Measurements from ENCODE around the gene PPIL3. TPM values are rescaled to one million over a fixed set of nuclear protein-coding genes. Genes with fewer than 3 reads are reported as not detected.
"Not testable (repeated sequence)": the region's sequence is repeated elsewhere in the genome, so short reads cannot be mapped to it uniquely, and the experiment has no call there.

The PPIL3 gene
- total RNA-seq, 2 experiments from 2014 or later, result 52.6 to 53.0 TPM

- POLR2A ChIA-PET; H3K27me3 Mint-ChIP-seq; ATAC-seq; H3K9me3 Mint-ChIP-seq (ENCODE audit: low read depth); intact Hi-C loops (cut with DNase I, micrococcal nuclease); H3K27ac Mint-ChIP-seq; DNase-seq; CTCF ChIA-PET; H3K4me3 Mint-ChIP-seq: not testable (repeated sequence)
- Mint-ChIP-seq H3K36me3 (ENCODE audit: low read depth) (peaks cover 50% of the 10 kb centered on the region), H3K4me1 (peaks cover 14% of the 10 kb centered on the region)
Measured at GRCh38 chr2:200881715-200882249, 7.1 kb downstream of the PPIL3 start.

- H3K27ac Mint-ChIP-seq, result no peak overlapping the region
Measured at GRCh38 chr2:200878289-200878880, 10.5 kb downstream of the PPIL3 start.

GRCh38 chr2:200877443-200877842 lies 11.4 kb downstream of the PPIL3 start:
- Mint-ChIP-seq H3K9me3 (ENCODE audit: low read depth) (no peaks in the 10 kb centered on the region), H3K4me1 (peaks cover 7% of the 10 kb centered on the region), H3K27me3 (no peaks in the 10 kb centered on the region), H3K36me3 (ENCODE audit: low read depth) (peaks cover 52% of the 10 kb centered on the region), H3K4me3 (no peak overlapping the region), H3K27ac (no peak overlapping the region)
- DNase-seq, result no peak
- intact Hi-C loops (cut with DNase I, micrococcal nuclease), result no loop called here
- ATAC-seq, result no peak
- ChIA-PET CTCF (interaction anchor here (0.9 to 1.3 kb wide), 2 partner anchors 9 to 282 kb away, joined by 3 to 6 read pairs; no protein-coding TSS in a partner anchor), POLR2A (interaction anchor here (0.6 to 0.7 kb wide), 2 partner anchors 13 to 32 kb away, joined by 3 to 4 read pairs; partner anchors contain the start of gene CLK1)

More at GRCh38 chr2:200878289-200878880, 10.5 kb downstream of the PPIL3 start:
- Mint-ChIP-seq H3K27me3 (no peaks in the 10 kb centered on the region), H3K36me3 (ENCODE audit: low read depth) (peaks cover 54% of the 10 kb centered on the region), H3K4me1 (peaks cover 7% of the 10 kb centered on the region), H3K9me3 (ENCODE audit: low read depth) (no peaks in the 10 kb centered on the region), H3K4me3 (no peak overlapping the region)
- intact Hi-C loops (cut with DNase I, micrococcal nuclease), result no loop called here
- ATAC-seq, result no peak
- no peak for DNase-seq
- POLR2A ChIA-PET, result interaction anchor here (0.6 to 0.7 kb wide), 2 partner anchors 14 to 31 kb away, joined by 3 to 4 read pairs; partner anchors contain the start of gene CLK1
- CTCF ChIA-PET, result interaction anchor here (0.7 to 1.3 kb wide), 4 partner anchors 9 to 281 kb away, joined by 3 to 6 read pairs (median 3); no protein-coding TSS in a partner anchor

GRCh38 chr2:200873560-200873959 lies 15.3 kb downstream of the PPIL3 start:
- ChIA-PET CTCF (interaction anchor here (0.6 kb wide), 1 partner anchor 56 kb away, joined by 4 read pairs; no protein-coding TSS in a partner anchor), POLR2A (no interaction called here)
- no peak overlapping the region for H3K4me3 Mint-ChIP-seq
- intact Hi-C loops (cut with DNase I, micrococcal nuclease), result no loop called here
- DNase-seq (no peak), ATAC-seq (no peak)
- no peaks in the 10 kb centered on the region for H3K27me3 Mint-ChIP-seq
- H3K36me3 Mint-ChIP-seq (ENCODE audit: low read depth), result peaks cover 33% of the 10 kb centered on the region
- H3K9me3 Mint-ChIP-seq (ENCODE audit: low read depth), result no peaks in the 10 kb centered on the region
- H3K27ac Mint-ChIP-seq, result no peak overlapping the region
- H3K4me1 Mint-ChIP-seq, result peaks cover 4% of the 10 kb centered on the region

- no peak for ATAC-seq
- Mint-ChIP-seq H3K4me1 (peaks cover 4% of the 10 kb centered on the region), H3K4me3 (no peak overlapping the region), H3K27me3 (no peaks in the 10 kb centered on the region), H3K27ac (peak overlapping the region; percentile 42), H3K9me3 (ENCODE audit: low read depth) (no peaks in the 10 kb centered on the region), H3K36me3 (ENCODE audit: low read depth) (peaks cover 33% of the 10 kb centered on the region)
- ChIA-PET POLR2A (no interaction called here), CTCF (no interaction called here)
- no peak for DNase-seq
- intact Hi-C loops (cut with DNase I, micrococcal nuclease), result no loop called here
Measured at GRCh38 chr2:200871151-200871550, 17.7 kb downstream of the PPIL3 start.

- Mint-ChIP-seq H3K27ac (no peak overlapping the region), H3K9me3 (ENCODE audit: low read depth) (no peaks in the 10 kb centered on the region), H3K27me3 (no peaks in the 10 kb centered on the region), H3K4me1 (peaks cover 10% of the 10 kb centered on the region), H3K36me3 (ENCODE audit: low read depth) (peaks cover 25% of the 10 kb centered on the region), H3K4me3 (no peak overlapping the region)
- ChIA-PET POLR2A (interaction anchor here (0.6 kb wide), 1 partner anchor 263 kb away, joined by 3 read pairs; no protein-coding TSS in a partner anchor), CTCF (interaction anchor here (0.6 to 2.2 kb wide), 4 partner anchors 9 to 669 kb away, joined by 3 to 6 read pairs (median 4); no protein-coding TSS in a partner anchor)
- intact Hi-C loops (cut with DNase I, micrococcal nuclease), result loop anchor here in 1 of 2 experiments (10.0 kb wide), 1 partner anchor 914 kb away; the partner anchor contains the start of genes MAIP1 and TYW5
- DNase-seq, result no peak
- no peak for ATAC-seq
Measured at GRCh38 chr2:200869014-200869413, 19.9 kb downstream of the PPIL3 start.

- Mint-ChIP-seq H3K27me3 (no peaks in the 10 kb centered on the region), H3K9me3 (ENCODE audit: low read depth) (no peaks in the 10 kb centered on the region), H3K27ac (peak within 1 kb of the TSS; percentile 99), H3K4me1 (peaks cover 26% of the 10 kb centered on the region), H3K4me3 (peak within 1 kb of the TSS; percentile 87), H3K36me3 (ENCODE audit: low read depth) (peaks cover 53% of the 10 kb centered on the region)
- ATAC-seq (peak; percentile 77), DNase-seq (peak; percentile 98)
- ChIA-PET POLR2A (interaction anchor here (0.5 to 3.0 kb wide), 20 partner anchors 13 to 397 kb away, joined by 3 to 49 read pairs (median 4); partner anchors contain the start of genes NIF3L1, PPIL3 and SGO2), CTCF (interaction anchor here (0.5 to 2.0 kb wide), 13 partner anchors 17 to 338 kb away, joined by 3 to 11 read pairs (median 3); partner anchors contain the start of genes CASP10, NIF3L1, PPIL3 and SGO2)
- intact Hi-C loops (cut with DNase I, micrococcal nuclease), result loop anchor here (1.0 to 10.0 kb wide), 11 partner anchors 25 to 1403 kb away; partner anchors contain the start of genes BZW1 (in 2 of the 2), NIF3L1 (in 2 of the 2), PPIL3 (in 2 of the 2) and CASP10 (in 1 of the 2)
Measured at GRCh38 chr2:200864176-200865034, 24.5 kb downstream of the PPIL3 start, which contains the start of gene CLK1. CLK1 (minus strand) TSS chr2:200864658; CDS start chr2:200861862, 2,796 bp downstream.

GRCh38 chr2:200863782-200864175 lies 25.1 kb downstream of the PPIL3 start:
- Mint-ChIP-seq H3K36me3 (ENCODE audit: low read depth) (peaks cover 59% of the 10 kb centered on the region), H3K4me1 (peaks cover 32% of the 10 kb centered on the region), H3K9me3 (ENCODE audit: low read depth) (no peaks in the 10 kb centered on the region), H3K27ac (peak overlapping the region; percentile 99), H3K27me3 (no peaks in the 10 kb centered on the region), H3K4me3 (peak overlapping the region; percentile 87)
- intact Hi-C loops (cut with DNase I, micrococcal nuclease), result loop anchor here (1.0 to 10.0 kb wide), 13 partner anchors 26 to 1404 kb away; partner anchors contain the start of genes BZW1 (in 2 of the 2), NIF3L1 (in 2 of the 2), PPIL3 (in 2 of the 2) and CASP10 (in 1 of the 2)
- DNase-seq (peak; percentile 48), ATAC-seq (peak; percentile 3)
- ChIA-PET POLR2A (interaction anchor here (0.5 to 3.0 kb wide), 15 partner anchors 12 to 398 kb away, joined by 3 to 49 read pairs (median 4); partner anchors contain the start of genes NIF3L1 and PPIL3), CTCF (interaction anchor here (0.5 to 2.0 kb wide), 12 partner anchors 17 to 319 kb away, joined by 3 to 11 read pairs (median 3); partner anchors contain the start of genes CASP10, NIF3L1 and PPIL3)

- no peaks in the 10 kb centered on the region for H3K9me3 Mint-ChIP-seq (ENCODE audit: low read depth)
- peak; percentile 83 for DNase-seq
- intact Hi-C loops (cut with DNase I, micrococcal nuclease), result loop anchor here (1.0 to 10.0 kb wide), 9 partner anchors 97 to 1405 kb away; partner anchors contain the start of genes KCTD18 (in 1 of the 2), MAIP1 (in 1 of the 2), NOP58 (in 1 of the 2) and SGO2 (in 1 of the 2)
- POLR2A ChIA-PET, result no interaction called here
- H3K36me3 Mint-ChIP-seq (ENCODE audit: low read depth), result peaks cover 70% of the 10 kb centered on the region
- CTCF ChIA-PET, result interaction anchor here (0.8 to 1.2 kb wide), 2 partner anchors 255 to 320 kb away, joined by 3 to 6 read pairs; no protein-coding TSS in a partner anchor
- H3K4me1 Mint-ChIP-seq, result peaks cover 41% of the 10 kb centered on the region
- H3K27me3 Mint-ChIP-seq, result no peaks in the 10 kb centered on the region
- ATAC-seq, result peak; percentile 71
- peak overlapping the region; percentile 99 for H3K27ac Mint-ChIP-seq
- peak overlapping the region; percentile 87 for H3K4me3 Mint-ChIP-seq
Measured at GRCh38 chr2:200862532-200863000, 26.3 kb downstream of the PPIL3 start.

- POLR2A ChIA-PET, result no interaction called here
- no peaks in the 10 kb centered on the region for H3K27me3 Mint-ChIP-seq
- ATAC-seq (no peak), DNase-seq (no peak)
- CTCF ChIA-PET, result interaction anchor here (0.8 kb wide), 1 partner anchor 321 kb away, joined by 6 read pairs; no protein-coding TSS in a partner anchor
- peak overlapping the region; percentile 99 for H3K27ac Mint-ChIP-seq
- H3K4me1 Mint-ChIP-seq, result peaks cover 48% of the 10 kb centered on the region
- no peaks in the 10 kb centered on the region for H3K9me3 Mint-ChIP-seq (ENCODE audit: low read depth)
- peak overlapping the region; percentile 87 for H3K4me3 Mint-ChIP-seq
- H3K36me3 Mint-ChIP-seq (ENCODE audit: low read depth), result peaks cover 75% of the 10 kb centered on the region
- intact Hi-C loops (cut with DNase I, micrococcal nuclease), result loop anchor here (1.0 to 10.0 kb wide), 11 partner anchors 47 to 1406 kb away; partner anchors contain the start of genes CFLAR (in 1 of the 2), KCTD18 (in 1 of the 2), MAIP1 (in 1 of the 2) and NOP58 (in 1 of the 2)
Measured at GRCh38 chr2:200861617-200862155, 27.2 kb downstream of the PPIL3 start.
